Activated naive CD4-positive, alpha-beta T cell treated with anti-CD3 and anti-CD28 coated beads, Interleukin-2, amount 50 U/mL, for 72 hours (primary cell): ENCODE measurements around the gene DNER. TPM values are rescaled to one million over a fixed set of nuclear protein-coding genes. Genes with fewer than 3 reads are reported as not detected.
"Not testable (repeated sequence)": the region's sequence is repeated elsewhere in the genome, so short reads cannot be mapped to it uniquely, and the experiment has no call there.

Source experiments
- ATAC-seq, 2 donors: fragments of 150-1000 bp; cut with Tn5 transposase; 2 replicates each; pipeline ENCODE4 v1.10.0; 2021; ENCODE audit warnings: mild to moderate bottlenecking in 2 of 2, moderate library complexity in 2 of 2
- DNase-seq, 2 donors: peaks; one replicate each; pipeline ENCODE4 v3.0.0; 2021 to 2022; ENCODE audit warnings: low spot score in 2 of 2
- H3K27ac Mint-ChIP-seq, 2 donors: one replicate each; pipeline ENCODE4 v1.8.0; 2022; ENCODE audit warnings: mild to moderate bottlenecking in 2 of 2, mixed read lengths in 2 of 2
- H3K36me3 Mint-ChIP-seq, 2 donors: one replicate each; pipeline ENCODE4 v1.8.0; 2022; ENCODE audit warnings: mixed read lengths in 2 of 2
- H3K9me3 Mint-ChIP-seq, 2 donors: one replicate each; pipeline ENCODE4 v1.8.0; 2022; ENCODE audit warnings: mixed read lengths in 2 of 2
- total RNA-seq, 2 donors: library from RNA; stranded (reverse); gene quantifications; one replicate each; pipeline ENCODE4 v1.2.3, GENCODE V29; 2022

The DNER gene
- not detected for total RNA-seq

- H3K9me3 Mint-ChIP-seq: no peaks in the 10 kb centered on the region
- H3K36me3 Mint-ChIP-seq: peaks cover 0 to 14% of the 10 kb centered on the region in 2 donors
- DNase-seq (peak in 1 of 2 donors; percentile 48), ATAC-seq (peak; percentile 85 to 90)
- no peak within 1 kb of the TSS for H3K27ac Mint-ChIP-seq
These were observed at the start of gene DNER for GRCh38 chr2:229714080-229714735. Gene DNER, minus strand, starts transcription at chr2:229714555. Its CDS starts 132 bp downstream, at chr2:229714423.

- ATAC-seq (peak in 1 of 2 donors; percentile 26), DNase-seq (no peak)
- Mint-ChIP-seq H3K27ac (no peak overlapping the region), H3K9me3 (no peaks in the 10 kb centered on the region), H3K36me3 (peaks cover 4 to 23% of the 10 kb centered on the region in 2 donors)
These were observed 47.3 kb upstream of the DNER start for GRCh38 chr2:229761663-229762062.

- not testable (repeated sequence) for H3K27ac Mint-ChIP-seq, H3K36me3 Mint-ChIP-seq, H3K9me3 Mint-ChIP-seq, ATAC-seq, DNase-seq
These were observed 43.1 kb upstream of the DNER start for GRCh38 chr2:229757462-229757861.

- no peaks in the 10 kb centered on the region for H3K36me3 Mint-ChIP-seq
- H3K27ac Mint-ChIP-seq: peak overlapping the region in 1 of 2 donors; percentile 65
- no peaks in the 10 kb centered on the region for H3K9me3 Mint-ChIP-seq
- no peak for ATAC-seq
- no peak for DNase-seq
These were observed 38.8 kb upstream of the DNER start for GRCh38 chr2:229752970-229753729.

GRCh38 chr2:229749779-229750178 lies 35.4 kb upstream of the DNER start:
- Mint-ChIP-seq H3K27ac (no peak overlapping the region), H3K36me3 (no peaks in the 10 kb centered on the region), H3K9me3 (peaks cover 0 to under 1% of the 10 kb centered on the region in 2 donors)
- no peak for ATAC-seq
- DNase-seq: no peak

- DNase-seq (no peak), ATAC-seq (no peak)
- H3K27ac Mint-ChIP-seq: no peak overlapping the region
- no peaks in the 10 kb centered on the region for H3K36me3 Mint-ChIP-seq
- H3K9me3 Mint-ChIP-seq: peaks cover 0 to 5% of the 10 kb centered on the region in 2 donors
These were observed 34.6 kb upstream of the DNER start for GRCh38 chr2:229748950-229749349.

- not testable (repeated sequence) for H3K27ac Mint-ChIP-seq, DNase-seq, ATAC-seq
- peaks cover 12 to 14% of the 10 kb centered on the region in 2 donors for H3K36me3 Mint-ChIP-seq
- H3K9me3 Mint-ChIP-seq: peaks cover 10 to 22% of the 10 kb centered on the region in 2 donors
These were observed 28.3 kb upstream of the DNER start for GRCh38 chr2:229742691-229743090.

GRCh38 chr2:229740279-229740678 lies 25.9 kb upstream of the DNER start:
- H3K9me3 Mint-ChIP-seq: peaks cover 15 to 31% of the 10 kb centered on the region in 2 donors
- DNase-seq (no peak), ATAC-seq (no peak)
- H3K36me3 Mint-ChIP-seq: peaks cover 22 to 24% of the 10 kb centered on the region in 2 donors
- H3K27ac Mint-ChIP-seq: no peak overlapping the region

GRCh38 chr2:229738024-229738625 lies 23.8 kb upstream of the DNER start:
- ATAC-seq: no peak
- DNase-seq: no peak
- Mint-ChIP-seq H3K36me3 (peaks cover 24 to 27% of the 10 kb centered on the region in 2 donors), H3K9me3 (peaks cover 15 to 26% of the 10 kb centered on the region in 2 donors), H3K27ac (no peak overlapping the region)

- Mint-ChIP-seq H3K9me3 (peaks cover 15 to 24% of the 10 kb centered on the region in 2 donors), H3K36me3 (peaks cover 21 to 27% of the 10 kb centered on the region in 2 donors), H3K27ac (no peak overlapping the region)
- no peak for DNase-seq
- ATAC-seq: no peak
These were observed 20.1 kb upstream of the DNER start for GRCh38 chr2:229734410-229734809.

- H3K36me3 Mint-ChIP-seq: peaks cover 14 to 21% of the 10 kb centered on the region in 2 donors
- H3K27ac Mint-ChIP-seq: no peak overlapping the region
- DNase-seq: no peak
- peaks cover 10 to 17% of the 10 kb centered on the region in 2 donors for H3K9me3 Mint-ChIP-seq
- no peak for ATAC-seq
These were observed 19.4 kb upstream of the DNER start for GRCh38 chr2:229733611-229734245.

- ATAC-seq: no peak
- Mint-ChIP-seq H3K36me3 (peaks cover 12 to 17% of the 10 kb centered on the region in 2 donors), H3K9me3 (peaks cover 8 to 11% of the 10 kb centered on the region in 2 donors), H3K27ac (no peak overlapping the region)
- DNase-seq: no peak
These were observed 18.5 kb upstream of the DNER start for GRCh38 chr2:229732897-229733296.

- DNase-seq (no peak), ATAC-seq (no peak)
- H3K27ac Mint-ChIP-seq: no peak overlapping the region
- peaks cover 1 to 2% of the 10 kb centered on the region in 2 donors for H3K9me3 Mint-ChIP-seq
- peaks cover 2 to 7% of the 10 kb centered on the region in 2 donors for H3K36me3 Mint-ChIP-seq
These were observed 17.6 kb upstream of the DNER start for GRCh38 chr2:229731916-229732315.

- ATAC-seq (no peak), DNase-seq (no peak)
- peaks cover 0 to 5% of the 10 kb centered on the region in 2 donors for H3K36me3 Mint-ChIP-seq
- no peaks in the 10 kb centered on the region for H3K9me3 Mint-ChIP-seq
- no peak overlapping the region for H3K27ac Mint-ChIP-seq
These were observed 17.0 kb upstream of the DNER start for GRCh38 chr2:229731363-229731762.

- H3K9me3 Mint-ChIP-seq: no peaks in the 10 kb centered on the region
- no peak for ATAC-seq
- H3K27ac Mint-ChIP-seq: no peak overlapping the region
- DNase-seq: no peak
- H3K36me3 Mint-ChIP-seq: no peaks in the 10 kb centered on the region
These were observed 14.0 kb upstream of the DNER start for GRCh38 chr2:229728370-229728769.

- Mint-ChIP-seq H3K27ac (no peak overlapping the region), H3K36me3 (no peaks in the 10 kb centered on the region), H3K9me3 (no peaks in the 10 kb centered on the region)
- DNase-seq (no peak), ATAC-seq (no peak)
These were observed 12.3 kb upstream of the DNER start for GRCh38 chr2:229726643-229727042.
